Skin of body (tissue), 2 donors: ENCODE data around the gene TSPAN1. TPM values are rescaled to one million over a fixed set of nuclear protein-coding genes. Genes with fewer than 3 reads are reported as not detected.

Experiments used
- DNase-seq: peaks from one replicate; lab custom pipeline; 2025; lab: John Stamatoyannopoulos, UW
- total RNA-seq: library from RNA; depleted of rRNA; stranded (reverse); fragments of >200 nt; gene quantifications from one replicate; pipeline ENCODE4 v1.2.3, GENCODE V29; 2014

The TSPAN1 gene
- total RNA-seq, 1 donor from 2014 or later, result 0.39 TPM

DNA sequence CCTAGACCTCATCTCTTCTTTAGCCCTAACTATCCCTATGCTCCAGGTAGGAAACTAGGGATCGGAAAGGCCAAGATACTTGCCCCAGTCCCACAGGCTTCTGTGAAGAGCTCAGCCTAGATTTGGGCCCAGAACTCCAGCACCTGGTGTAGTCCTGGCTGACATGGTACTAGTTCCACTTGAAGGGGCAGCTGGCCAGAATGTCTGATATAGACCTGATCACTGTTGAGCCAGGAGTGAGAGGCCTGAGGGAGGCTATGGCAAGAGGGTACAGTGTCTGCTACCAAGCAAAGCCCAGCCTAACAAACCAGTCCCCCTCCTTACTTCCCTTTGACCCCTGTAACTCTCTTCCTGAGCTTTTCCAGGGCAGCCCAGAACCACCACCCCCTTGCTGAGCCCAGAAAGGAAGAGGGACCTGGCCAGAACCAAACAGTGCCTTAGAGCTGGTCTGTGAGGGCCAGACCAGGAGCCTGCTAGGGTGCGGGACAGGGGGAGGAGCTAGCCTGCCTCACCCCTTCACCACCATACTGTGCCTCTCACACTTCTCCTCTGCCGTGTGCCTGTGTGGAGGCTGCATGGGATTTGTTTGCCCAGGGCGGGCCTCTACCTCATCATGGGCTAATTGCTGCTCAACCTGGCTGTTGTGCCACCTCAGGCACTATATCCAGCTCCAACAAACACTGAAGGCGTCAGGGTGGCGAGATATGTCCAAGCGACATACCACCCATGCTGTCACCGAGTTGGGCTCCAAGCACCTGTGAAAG, 12.4 kb downstream of the TSPAN1 start:
- DNase-seq, result no peak

DNA sequence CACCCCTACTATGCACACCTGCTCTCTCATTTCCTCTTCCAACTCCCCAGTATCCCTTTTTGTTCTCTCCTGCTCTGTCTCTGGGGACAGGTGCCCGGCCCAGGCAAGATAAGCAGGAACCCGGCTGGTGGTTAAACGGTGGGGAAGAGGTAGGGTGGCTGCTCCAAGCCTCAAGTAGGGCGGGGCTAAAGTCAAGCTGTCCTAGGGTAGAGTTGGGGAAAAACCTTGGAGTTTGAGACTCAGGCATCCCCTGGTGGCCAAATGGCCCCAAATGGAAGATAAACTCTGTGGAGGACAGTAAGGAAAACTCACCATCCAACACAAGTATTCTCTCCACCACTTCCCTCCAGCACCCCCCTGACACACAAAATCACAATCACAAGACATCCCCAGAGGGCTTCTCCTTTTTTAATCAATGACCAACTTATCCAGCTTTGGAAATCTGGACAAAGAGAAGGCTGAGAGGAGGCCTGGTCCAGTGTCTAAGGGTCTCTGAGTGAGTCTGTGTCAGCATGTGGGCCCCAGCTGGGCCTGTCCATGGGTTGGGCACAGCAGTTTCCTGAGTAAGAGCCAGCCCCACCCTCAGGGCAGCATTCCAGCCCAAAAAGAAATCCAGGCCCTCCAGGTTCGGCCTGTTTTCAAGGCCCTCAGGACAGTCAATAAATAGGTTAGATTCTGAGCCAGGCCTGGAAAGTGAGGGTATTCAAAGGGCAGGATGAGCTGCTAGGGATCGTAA, 13.6 kb downstream of the TSPAN1 start:
- no peak for DNase-seq

DNA sequence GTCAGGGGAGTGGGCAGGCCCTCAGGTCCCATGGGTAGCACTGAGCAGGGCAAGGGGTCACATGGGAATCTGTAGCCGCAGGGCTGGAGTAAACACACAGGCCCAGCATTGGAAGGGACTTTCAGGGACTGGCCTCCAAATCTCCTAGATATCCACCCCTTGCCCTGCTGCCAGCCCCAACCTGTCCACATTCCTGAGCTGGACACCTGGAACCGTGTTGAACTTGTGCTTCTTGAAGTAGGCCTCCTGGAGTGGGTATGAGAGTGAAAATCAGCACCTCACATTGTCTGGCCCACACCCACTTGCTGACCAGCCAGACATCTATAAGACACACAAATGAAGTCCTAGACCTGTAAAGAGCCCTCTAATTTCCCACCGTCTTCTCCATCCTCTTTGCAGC, 15.7 kb downstream of the TSPAN1 start:
- no peak for DNase-seq

DNA sequence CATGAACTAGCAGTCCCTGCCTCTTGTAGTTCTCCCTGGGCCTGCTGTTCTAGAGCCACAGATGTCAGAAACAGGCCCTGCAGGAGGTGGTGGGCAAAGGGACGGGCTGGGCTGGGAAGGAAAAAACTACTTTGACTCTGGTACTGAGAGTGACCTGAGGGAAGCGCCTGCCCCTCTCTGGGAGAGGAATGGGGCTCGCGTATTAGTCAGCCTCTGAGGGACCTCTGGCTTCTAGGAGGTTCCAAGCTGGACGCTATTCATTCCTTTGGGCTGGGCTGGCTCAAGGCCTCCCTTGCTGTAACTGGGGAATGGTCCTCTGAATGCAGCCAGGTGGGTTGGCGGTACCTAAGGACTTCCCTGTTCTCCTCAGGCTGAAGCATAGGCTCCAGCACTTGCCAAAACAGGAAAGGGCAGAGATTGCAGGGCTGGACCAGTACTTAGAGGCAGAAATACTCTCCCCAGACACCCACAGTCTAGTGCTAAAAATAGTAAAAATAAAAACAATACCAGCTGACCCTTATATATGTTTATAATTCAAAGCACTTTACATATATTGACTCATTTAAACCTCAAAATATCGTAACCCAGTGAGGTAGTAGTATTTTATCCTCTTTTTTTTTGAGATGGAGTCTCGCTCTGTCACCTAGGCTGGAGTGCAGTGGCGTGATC, 16.3 kb downstream of the TSPAN1 start:
- DNase-seq, result no peak

DNA sequence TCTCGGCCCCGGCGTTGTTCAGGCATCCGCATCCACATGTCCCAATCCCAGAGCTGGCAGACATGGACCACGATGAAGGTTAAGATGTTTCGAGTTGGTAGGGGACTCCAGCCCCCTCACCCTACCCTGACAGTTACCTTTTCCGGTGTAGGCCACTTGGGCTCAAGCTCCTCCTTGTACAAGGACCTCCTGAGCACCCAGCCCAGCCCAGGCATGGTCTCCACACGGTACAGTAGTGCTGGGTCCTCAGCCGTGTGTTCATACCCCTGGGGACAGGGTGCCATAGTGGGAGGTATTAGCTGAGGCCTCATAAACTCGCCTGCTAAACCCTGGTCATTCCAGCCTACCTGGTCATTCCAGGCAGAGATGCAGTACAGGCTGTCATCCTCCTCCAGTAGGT, 17.3 kb downstream of the TSPAN1 start:
- DNase-seq, result no peak

DNA sequence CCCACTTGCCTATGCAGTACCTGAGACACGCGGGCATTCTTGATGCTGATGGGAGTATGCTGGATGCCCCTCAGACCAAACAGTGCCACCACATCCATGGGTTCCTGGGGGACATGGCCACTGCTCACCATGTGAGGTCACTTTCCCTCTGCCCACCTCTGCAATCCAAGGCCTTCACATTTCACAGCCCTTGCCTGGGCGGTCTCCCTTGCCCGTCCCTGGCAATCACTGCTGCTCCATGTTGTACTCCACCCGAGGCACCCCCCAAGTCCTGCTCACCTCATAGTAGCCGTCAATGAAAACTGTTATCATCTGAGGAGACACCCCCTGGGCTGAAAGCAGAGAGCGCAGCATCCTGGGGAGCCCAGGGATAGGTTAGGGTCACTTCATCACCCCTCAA, 18.4 kb downstream of the TSPAN1 start:
- DNase-seq, result no peak

DNA sequence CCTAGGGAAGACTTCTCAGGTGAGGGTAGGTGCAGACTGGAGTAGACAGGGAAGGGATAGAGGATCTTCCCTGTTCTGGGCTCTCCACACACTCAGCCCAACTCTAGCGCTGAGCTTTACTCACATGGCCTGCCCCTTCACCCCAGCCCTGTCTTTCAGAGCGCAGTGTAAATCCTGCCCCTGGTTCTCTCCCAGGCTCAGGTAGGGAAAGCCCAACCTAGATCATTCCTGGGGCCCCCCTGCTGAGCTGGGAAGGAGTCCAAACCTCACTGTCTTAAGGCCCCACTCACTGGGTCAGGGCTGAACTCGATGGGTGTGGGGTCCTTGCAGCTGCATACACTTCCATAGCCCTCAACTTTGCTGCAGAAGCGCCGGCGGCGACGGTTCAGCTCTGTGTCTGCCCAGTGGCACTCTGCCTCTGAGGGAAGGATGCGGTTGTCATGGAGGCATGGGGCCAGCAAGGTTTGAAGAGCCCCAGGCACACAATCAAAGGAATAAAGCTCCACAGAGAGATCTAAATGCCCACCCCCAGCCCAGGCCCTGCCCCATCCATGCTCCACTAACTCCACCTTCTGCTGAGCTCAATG, 19.2 kb downstream of the TSPAN1 start:
- DNase-seq, result no peak

DNA sequence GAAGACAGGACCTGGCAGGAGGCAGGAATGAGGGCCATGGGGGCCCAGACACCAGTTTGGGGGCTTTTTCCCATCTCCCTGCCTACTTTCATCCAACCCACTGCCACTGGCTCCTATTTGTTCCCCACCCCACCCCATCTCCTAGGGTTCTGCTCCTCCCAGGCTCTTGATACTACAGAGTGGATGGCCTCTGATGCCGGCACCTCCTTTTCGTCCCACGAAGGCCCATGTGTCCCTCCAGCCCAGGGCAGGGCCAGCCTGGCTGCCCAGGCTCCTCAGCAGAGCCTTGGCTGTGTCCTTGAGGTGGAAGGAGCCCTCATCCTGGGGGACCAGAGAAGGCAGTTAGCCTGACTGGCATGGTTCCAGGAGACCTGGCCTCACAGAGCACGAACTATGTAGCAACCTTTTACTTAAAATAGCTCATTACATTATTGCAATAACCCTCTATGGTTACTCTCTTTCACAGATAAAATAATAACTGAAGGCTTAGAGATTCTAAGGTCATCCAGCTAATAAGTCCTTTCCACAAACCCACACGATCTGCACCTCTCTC, 19.8 kb downstream of the TSPAN1 start:
- no peak for DNase-seq

DNA sequence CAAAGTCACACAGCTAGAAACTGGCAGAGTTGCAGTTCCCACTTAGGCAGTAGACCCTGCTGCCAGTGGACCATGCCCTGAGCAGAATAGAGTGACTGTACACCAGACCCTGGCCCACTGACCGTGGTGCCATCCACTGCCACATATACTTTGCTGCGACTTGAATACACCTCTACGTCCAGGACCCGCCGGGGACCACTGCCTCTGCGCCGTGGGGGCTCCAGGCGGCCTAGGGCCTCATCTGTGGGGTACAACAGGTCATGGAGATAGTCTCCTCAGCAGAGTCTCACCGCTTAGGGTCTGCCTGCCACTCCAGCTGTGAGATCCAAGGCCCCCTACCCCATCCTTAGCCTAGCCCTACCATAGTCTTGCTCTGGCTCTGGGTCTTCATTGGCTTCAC, 21.7 kb downstream of the TSPAN1 start:
- no peak for DNase-seq

DNA sequence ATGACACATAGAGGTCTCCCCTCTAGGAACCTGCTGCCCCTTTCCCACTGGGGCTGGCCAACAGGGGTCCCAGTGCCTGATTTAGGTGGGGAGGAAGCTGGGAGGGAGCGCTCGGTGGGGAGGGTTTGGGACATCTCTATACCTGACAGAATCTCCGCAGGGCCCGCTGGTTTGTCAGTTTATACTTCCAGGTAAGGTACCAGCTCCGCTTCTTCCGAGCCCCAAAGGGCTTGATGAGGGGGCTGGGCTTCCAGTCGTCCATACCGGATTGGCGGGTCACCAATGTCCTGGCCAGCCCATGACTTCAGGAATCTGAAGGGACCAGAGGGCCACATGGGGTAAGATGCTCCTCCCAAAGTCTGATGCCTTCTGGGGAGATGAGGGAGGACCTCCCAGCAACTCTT, 22.7 kb downstream of the TSPAN1 start:
- no peak for DNase-seq

DNA sequence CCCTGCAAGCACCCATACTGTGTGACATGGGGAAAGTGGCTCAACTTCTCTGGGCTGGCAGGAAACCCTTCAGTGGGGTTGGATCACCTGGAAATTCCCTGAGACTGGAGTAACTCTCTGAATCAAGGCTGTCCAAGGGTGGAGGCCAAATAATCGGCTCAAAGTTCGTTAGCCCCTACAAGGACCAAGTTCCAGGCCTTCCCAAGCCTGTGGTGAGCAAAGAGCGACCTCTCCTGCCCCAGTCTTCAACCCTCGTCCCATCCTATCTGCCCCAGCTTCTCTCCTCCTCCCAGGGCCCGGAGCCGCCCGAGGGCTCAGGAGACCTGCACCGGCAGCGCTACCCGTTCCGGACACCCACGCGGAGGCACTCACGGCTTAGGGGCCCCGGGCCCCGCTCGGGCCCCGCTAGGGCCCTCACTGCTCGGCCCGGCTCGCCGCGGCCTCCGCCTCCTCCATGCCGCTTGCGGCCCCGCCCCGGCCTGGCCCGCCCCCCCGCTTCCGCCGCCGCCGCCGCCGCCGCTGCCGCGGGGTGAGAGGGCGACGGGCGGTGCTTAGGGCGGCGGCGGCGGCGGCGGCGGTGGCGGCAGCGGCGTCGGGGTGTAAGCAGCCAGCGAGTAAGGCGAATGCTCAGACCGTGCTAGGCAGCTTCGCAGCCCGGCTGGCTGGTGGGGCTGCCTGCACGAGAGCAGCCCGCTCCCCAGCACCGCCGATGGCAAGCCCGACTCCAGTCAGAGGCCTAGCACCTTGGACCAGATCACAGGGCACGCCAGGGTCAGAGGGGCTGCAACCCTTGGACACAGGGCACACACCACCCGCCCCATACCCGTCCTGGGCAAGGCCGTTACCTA, 23.3 kb downstream of the TSPAN1 start, which contains the start of gene POMGNT1:
Gene POMGNT1 (minus strand): TSS at position 471 of the 848 bp plus-strand sequence. CDS start 613 bp downstream, outside the sequence.
- DNase-seq, result no peak

DNA sequence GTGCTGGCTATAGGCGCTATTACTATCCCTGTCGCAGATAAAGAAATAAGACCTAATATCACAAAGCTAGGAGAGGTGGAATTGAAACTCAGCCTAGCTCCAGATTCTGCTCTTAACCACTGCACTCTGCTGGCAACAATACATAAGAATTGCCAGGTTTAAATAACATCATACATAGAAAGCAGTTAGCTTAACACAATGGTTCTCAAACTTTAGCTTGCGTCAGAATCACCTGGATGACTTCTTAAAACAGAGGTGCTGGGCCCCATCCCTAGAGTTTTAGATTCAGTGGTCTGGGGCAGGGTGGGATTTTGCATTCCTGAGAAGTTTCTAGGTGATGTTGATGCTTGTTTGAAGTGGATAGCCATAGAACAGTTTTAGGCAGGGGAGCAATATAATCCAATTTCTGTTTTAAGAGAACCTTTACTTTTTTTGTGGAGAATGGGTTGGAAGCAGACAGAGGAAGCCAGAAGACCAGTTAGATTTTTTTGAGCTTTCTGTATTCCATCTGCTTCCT, 24.4 kb downstream of the TSPAN1 start:
- no peak for DNase-seq

DNA sequence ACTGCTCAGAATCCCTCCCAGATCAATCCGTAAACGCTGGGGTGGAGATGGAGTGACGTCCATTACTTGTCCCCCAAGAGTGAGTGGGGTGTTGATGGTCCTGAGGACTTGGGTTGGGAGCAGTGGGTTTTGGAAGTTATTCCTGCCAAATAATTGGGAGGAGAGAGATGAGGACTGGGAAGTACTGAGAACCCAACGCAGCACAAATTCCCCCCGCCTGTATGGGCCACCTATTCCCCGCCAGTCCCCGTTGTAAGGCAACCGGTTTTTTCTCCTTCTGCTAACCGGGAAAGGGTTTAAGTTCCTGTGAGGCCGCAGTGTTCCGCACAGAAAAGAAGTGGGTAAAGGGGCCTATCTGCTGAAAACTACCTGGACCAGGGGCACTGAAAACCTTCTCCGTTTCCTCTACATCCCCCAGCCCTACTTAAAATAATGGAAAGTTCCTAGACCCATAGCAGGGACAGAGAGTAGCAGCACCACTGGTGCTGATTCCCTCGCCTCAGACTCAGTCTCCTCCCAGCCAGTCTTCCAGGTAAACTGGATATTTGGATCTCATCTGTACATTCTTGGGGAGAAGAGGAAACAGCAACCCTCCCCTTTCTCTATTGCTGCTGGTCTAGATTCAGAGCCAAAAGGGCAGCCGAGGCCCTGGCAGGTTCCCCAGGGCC, 29.0 kb downstream of the TSPAN1 start:
- no peak for DNase-seq

DNA sequence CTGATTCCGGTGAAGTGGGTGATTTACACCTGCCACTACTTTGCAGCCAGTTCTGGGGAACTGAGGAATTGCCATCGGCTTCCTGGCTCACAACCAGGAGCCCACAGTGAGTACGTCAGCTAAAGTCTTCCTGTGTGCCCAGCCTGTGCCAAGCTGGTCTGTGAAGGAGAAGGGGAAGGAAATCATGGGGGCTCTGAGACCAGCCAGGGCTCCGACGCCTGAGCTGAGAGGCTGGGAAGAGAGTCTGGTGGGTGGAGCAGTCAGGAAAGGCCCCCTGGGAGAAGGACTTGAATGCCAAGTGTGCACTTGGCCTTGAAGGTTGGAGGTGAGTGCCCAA, 29.5 kb downstream of the TSPAN1 start:
- DNase-seq, result no peak

DNA sequence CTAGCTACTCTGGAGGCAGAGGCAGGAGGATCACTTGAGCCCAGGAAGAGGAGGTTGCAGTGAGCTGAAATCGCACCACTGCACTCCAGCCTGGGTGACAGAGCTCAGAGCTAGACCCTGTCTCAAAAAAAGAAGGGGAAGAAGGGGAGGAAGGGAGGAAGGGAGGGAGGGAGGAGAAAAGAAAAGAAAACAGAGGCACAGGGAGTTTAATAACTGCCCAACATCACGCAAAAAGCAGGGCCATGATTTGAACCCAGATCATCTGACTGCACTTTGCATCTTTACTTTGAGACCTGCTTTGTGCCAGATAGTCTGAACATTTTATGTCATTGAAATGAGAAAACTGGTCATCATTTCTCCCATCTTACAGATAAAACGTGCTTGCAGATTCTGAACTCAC, 30.3 kb downstream of the TSPAN1 start:
- DNase-seq, result no peak

DNA sequence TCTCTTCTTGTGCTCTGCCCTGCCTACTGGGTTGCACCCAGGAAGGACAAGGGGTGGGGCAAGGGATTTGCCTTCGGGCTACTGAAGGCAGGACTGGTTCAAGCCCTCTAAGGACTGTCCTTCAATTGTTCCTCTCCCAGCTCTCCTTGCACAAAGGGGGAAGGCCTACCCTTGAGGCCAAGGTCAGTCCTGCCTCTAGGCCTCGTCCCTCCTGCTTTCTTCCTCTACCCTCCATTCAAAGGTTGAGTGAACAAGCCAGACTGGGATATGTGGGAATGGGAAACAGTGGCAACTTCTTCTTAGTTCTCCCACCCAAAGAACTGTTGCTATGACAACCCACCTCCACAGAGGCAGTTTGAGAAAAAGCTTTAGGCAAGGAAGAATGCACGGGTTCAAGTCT, 30.9 kb downstream of the TSPAN1 start:
- no peak for DNase-seq

DNA sequence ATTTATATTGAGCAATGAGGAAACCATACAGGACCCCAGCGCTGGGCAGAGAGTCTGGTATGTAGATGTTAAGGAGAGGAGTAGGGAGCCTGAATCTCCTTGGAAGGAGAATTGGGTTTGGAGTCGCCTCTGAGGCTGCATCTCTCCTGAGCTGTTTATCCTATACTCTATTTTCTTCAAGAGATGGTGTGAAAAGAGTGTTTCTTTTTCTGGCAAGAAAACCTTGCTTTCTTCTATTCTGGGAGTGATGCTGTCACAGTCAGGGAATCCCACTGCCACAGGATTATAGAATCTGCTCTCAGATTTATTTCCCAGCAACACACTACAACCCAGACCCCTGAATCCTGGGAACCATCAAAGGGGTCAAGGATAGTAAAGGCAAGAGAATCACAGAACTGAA, 31.5 kb downstream of the TSPAN1 start:
- DNase-seq, result no peak

DNA sequence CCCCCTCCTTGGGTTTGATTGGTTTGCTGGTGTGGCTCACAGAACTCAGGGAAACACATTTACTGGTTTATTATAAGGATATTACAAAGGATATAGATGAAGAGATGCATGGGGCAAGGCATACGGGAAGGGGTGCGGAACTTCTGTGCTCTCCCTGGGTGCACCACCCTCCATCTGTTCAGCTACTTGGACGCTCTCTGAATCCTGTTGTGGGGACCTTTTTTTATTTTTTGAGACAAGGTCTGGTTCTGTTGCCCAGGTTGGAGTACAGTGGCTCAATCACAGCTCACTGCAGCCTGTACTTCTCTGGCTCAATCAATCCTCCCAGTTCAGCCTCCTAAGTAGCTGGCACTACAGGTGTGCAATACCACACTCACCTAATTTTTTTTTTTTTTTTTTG, 35.7 kb downstream of the TSPAN1 start:
- DNase-seq, result no peak

DNA sequence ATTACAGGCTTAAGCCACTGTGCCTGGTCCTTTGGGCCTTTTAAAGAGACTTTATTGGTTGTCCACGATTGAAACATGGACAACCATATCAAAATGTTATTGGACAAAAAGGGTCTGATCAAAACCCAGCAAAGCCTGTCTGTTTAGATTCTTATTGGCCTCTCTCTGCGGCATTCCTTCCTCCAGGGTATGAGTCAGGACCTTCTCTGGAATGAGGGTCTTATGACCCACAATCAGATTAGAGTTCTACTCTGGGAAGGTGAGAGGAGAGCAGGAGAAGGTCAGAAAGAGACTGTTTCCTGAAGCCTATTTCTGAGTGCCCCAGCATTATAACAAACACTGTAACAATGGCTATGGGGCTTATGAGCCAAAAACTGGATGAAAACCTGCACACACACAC, 36.2 kb downstream of the TSPAN1 start:
- DNase-seq, result no peak

DNA sequence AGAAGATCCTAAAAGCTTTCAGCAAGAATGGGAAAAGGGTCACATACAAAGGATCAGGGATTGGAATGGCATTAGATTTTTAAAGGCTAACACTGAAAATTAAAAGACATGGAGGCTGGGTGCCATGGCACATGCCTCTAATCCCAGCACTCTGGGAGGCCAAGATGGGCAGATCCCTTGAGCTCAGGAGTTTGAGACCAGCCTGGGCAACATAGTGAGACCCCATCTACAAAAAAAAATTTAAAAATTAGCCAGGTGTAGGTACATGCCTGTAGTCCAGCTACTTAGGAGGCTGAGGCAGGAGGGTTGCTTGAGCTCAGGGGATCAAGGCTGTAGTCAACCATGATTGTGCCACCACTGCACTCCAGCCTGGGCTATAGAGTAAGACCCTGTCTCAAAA, 40.6 kb downstream of the TSPAN1 start:
- DNase-seq, result no peak
